Raji (cell line): ENCODE data around the gene CCDC61.

Source experiments
- POLR2A ChIP-seq: IDR thresholded peaks from 2 replicates; pipeline ENCODE4 v1.6.1; 2011; ENCODE audit warnings: low read depth, low read length, control low read depth; ENCODE audit not compliant: insufficient read depth

CCDC61 gene

GRCh38 chr19:45968626-45969025 lies 26.6 kb upstream of the CCDC61 start:
- TF ChIP-seq POLR2A: no peak

- TF ChIP-seq POLR2A: no peak
Observed at GRCh38 chr19:45969676-45970075, 25.6 kb upstream of the CCDC61 start.

- no peak for TF ChIP-seq POLR2A
Observed at GRCh38 chr19:45971260-45971902, 23.9 kb upstream of the CCDC61 start.

- no peak for TF ChIP-seq POLR2A
Observed at GRCh38 chr19:45972081-45972946, 23.0 kb upstream of the CCDC61 start.

GRCh38 chr19:45972947-45973540 lies 22.2 kb upstream of the CCDC61 start:
- no peak for TF ChIP-seq POLR2A

- no peak for TF ChIP-seq POLR2A
Observed at GRCh38 chr19:45973553-45974338, 21.5 kb upstream of the CCDC61 start, which contains the start of gene NOVA2. TSS of gene NOVA2 (minus strand) at chr19:45973865. CDS start at chr19:45973351, 514 bp downstream.

- TF ChIP-seq POLR2A: no peak
Observed at GRCh38 chr19:45975306-45976070, 19.8 kb upstream of the CCDC61 start.

- no peak for TF ChIP-seq POLR2A
Observed at GRCh38 chr19:45976178-45976577, 19.1 kb upstream of the CCDC61 start.

- TF ChIP-seq POLR2A: no peak
Observed at GRCh38 chr19:45978156-45978555, 17.1 kb upstream of the CCDC61 start.

GRCh38 chr19:45981350-45981749 lies 13.9 kb upstream of the CCDC61 start:
- no peak for TF ChIP-seq POLR2A

- no peak for TF ChIP-seq POLR2A
Observed at GRCh38 chr19:45985321-45985720, 9.9 kb upstream of the CCDC61 start.

GRCh38 chr19:45990113-45990728 lies 5.0 kb upstream of the CCDC61 start:
- TF ChIP-seq POLR2A: no peak

- no peak for TF ChIP-seq POLR2A
Observed at GRCh38 chr19:45994456-45994997, 740 bp upstream of the CCDC61 start.
